Hepatic stellate cell (primary cell): Measurements from ENCODE around the gene GAB2.

ENCODE experiments used
- DNase-seq: peaks from one replicate; pipeline ENCODE4 v3.0.0; 2011; ENCODE audit warnings: low spot score

Gene GAB2

DNA sequence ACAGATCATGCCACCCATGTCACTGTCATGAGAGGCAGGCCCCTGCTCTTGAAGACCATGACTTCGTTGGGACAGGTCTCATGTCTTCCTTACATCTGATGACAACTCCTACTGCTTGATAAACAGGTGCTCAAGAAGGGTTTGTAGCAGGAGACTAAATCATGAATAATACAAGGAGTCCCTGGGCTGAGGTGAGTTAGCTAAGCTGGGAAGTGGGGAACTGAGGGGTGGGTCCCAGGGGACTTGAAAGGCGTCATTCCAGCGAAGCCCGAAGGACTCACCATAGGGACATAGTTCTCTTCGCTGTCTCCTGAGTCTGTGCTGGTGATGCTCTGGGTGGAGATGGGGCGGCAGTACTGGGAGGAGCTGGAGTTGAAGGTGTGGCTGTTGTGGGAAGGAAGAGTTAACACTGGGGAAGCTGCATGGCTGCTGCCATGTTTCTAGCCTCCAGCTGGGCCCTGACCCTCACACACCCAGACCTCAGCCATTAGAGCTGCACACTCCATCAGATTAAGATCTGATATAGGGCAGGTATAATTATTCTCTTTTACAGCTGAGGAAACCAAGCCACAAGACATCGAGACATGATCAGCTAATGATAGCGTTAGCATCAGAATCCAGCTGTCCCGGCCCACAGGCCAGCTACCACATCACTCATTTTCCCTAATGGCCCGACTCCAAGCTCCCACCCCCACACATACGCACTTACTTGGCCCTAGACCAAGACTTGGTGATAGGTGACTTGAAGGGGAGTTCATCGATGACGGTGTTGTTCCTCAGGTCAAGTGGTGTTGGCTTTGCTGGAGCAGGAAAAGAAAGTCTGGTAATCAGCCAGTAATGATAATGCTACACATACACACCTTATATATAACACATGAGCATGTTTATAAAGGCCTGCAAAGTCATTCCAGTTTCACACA lies 196.0 kb downstream of the GAB2 start:
- DNase-seq, result no peak

DNA sequence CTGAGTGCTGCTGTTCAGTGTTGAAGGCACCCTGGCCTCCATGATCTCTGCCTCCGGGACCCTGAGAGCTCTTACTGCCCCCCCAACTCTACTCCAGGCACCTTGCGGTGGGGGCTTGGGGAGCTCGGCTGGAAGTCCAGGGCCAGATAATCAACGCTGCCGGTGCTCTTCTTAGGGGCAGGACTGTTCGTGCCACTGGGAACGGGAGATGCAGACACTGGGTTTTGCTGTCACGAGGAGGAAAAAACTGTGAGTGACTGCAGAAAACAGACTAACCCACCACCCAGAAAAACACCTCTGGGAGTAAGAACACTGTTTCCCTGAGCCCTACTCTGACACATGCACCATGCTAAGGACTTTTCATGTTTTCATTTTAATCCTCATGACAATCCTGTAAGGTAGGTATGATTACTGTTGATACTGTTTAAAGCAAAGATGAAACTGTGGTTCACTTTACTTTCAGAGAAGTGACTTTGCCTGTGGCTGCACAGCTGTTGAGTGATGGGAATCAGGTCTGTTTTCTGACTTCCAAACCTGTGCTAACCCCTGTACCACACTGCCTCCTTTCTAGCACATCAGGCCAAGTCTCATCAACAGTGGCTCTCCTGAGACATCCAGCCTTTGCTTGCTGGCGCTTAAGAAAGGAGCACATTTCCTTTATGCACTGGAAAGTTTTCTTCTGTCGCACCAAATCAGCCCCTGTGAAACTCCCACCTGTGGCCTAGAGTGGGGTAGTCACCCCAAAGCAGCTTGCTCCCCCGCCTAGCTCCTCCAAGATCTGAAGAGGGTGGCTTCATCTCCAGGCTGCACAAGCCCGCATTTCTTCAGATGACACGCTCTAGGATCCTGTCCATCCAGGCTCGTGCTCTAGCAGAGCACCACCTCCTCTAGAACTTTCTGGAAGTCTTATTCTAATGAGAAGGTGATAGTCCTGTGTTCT lies 197.1 kb downstream of the GAB2 start:
- no peak for DNase-seq

DNA sequence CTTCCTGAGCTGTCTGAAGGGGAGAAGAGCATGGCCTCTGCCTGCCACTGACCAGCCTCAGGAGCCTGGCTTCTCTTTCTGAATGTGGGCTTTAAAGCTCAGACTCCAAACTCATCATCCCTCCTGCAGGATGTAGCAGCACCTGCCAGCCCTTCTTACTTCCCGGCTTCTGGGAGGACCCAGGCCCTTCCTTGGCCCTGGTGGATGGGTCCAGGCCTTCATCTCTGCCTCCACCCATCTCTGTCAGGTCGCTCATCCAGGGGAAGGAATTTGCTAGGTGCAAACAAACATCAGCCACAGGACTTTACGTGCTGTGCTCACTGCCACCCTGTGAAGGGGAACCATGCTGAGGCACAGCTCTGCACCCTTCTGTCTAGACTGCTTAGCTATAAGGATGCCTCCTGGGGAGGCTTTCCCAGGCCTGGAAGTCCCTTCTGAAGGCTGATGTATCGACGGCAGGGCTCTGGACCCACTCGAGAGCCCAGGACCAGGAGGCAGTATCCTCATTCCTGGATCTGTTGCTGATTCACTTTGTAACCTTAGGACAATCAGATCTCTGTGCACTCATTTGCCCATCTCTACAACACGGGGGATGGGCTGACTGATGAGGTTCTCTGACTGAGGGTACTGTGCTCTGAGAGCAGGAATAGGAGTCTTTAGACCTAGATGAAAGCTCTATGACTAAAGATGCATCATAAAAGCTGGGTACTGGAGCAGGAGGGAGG lies 198.0 kb downstream of the GAB2 start:
- no peak for DNase-seq

DNA sequence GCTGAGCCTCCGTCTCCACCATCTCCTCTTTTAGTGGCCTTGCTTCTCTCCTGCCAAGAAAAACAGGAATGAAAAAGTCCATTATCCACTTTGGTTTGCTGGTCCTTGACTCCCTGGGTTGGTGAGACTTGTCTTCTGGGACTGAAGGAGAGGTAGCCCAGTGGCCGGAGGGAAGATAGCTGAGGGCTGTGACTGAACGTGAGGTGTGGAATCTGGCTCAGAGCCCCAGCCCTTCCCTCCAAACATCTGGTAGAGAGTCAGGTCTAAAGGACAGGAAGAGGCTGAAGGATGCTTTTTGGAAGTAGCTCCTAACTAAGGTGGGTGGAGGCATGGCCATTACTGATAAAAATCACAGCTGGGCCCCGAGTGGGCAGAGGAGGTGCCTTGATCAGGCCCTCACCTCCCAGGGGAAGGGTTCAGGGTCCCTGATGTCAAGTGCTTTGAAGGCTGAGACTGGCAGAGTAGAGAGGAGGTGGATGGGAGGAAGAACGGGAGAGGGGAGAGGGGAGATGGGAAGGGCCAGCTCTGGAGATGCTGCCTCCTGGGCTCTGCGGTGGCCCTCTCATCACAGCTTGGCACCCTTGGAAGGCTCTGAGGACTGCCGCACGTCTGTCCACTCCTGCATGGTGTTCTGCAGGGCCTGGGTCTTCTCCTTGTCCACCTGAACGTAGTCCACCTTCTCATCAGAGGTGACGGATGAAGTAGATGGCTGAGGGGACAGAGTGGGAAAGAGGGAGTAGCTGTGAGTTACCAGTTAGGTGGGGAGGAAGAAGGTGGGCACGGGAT lies 198.7 kb downstream of the GAB2 start:
- no peak for DNase-seq

DNA sequence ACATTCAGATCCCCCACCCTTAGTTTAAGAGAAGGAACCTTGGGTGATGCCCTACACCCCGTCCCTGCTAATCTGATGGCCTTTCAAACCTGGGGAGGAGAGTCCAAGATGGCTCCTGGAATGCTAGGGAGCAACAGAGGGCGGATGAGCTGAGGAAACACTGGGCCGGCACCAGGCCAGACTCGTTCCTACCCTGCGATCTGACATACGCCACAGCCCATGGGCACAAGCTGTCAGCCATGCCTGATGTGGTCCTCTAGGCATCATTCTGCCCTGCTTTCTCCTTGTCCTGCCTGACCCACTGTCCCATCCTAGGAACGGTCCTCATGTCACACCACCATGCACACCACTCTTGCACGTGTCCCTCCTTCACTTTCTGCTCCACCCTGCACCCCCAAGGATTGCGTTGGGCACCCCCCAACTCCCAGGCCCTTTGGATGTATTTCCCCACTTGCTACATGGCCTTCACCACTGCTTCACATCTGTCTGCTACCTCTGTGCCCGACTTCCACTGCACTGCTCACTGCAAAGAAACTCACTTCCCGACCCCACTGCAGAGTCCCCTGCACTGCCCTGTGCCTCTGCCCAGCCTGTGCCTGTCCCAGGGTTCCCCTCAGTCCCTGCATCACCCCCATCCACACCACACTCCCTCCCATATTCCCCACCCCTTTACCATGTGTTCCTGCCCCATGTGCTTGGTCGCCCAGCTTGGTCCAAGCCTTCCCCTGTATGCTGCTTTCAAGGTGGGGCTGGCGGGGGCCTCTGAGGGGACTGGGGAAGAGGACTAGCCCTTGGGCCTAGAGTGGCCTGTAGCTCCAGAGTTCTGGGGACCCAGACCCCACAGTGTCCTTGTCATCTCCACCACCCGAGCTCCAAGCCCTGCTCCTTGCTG lies 199.7 kb downstream of the GAB2 start:
- DNase-seq, result no peak

DNA sequence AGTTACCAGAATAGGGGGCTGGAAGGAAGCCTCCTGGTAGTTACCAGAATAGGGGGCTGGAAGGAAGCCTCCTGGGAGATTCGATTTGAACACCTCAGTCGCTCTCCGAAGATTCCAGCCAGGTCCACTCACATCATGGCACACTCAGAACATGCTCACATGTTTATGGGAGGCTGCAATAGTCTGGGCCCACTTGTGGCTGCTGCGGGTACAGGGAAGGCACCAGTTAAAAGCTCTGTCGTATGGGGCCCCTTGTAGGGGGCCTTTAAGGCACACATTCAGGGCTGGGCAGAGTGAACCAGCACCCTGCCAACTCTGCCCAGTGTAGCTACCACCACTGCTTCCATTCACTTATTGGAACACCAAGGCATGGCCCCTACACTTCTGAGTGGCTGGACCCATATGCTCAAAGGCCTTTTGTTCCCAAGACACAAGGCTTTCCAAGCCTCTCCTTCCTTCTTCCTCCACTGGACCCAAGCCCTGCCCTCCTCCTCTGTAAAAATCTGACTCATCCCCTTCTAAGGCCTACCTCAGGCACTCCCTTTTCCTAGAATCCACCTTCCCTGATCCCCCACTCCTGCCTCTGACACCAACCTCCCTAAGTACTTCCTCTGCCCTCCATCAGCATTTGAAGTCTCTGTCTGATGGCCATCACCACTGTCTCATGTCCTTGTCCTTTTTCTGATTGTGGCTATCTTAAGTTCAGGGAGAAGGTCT lies 200.9 kb downstream of the GAB2 start:
- DNase-seq, result no peak

DNA sequence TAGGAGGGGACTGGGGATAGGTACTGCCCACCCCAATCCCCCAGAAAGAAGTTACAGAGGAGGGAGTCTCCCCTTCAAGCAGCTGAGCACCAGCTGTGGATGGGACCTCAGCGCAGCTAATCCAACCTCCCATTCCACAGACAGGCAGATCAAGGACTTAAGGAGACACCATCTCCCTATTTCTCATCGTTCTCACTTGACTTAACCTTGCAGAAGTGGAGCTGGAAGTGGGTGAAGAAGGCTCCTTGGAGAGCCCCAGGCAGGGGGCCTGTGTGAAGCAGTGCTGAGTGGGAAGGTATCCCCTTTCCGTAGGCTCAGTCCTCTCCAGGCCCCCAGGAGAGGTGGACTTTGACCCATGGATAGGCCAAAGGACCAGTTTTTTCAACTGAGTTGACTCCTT lies 201.6 kb downstream of the GAB2 start:
- DNase-seq, result no peak

DNA sequence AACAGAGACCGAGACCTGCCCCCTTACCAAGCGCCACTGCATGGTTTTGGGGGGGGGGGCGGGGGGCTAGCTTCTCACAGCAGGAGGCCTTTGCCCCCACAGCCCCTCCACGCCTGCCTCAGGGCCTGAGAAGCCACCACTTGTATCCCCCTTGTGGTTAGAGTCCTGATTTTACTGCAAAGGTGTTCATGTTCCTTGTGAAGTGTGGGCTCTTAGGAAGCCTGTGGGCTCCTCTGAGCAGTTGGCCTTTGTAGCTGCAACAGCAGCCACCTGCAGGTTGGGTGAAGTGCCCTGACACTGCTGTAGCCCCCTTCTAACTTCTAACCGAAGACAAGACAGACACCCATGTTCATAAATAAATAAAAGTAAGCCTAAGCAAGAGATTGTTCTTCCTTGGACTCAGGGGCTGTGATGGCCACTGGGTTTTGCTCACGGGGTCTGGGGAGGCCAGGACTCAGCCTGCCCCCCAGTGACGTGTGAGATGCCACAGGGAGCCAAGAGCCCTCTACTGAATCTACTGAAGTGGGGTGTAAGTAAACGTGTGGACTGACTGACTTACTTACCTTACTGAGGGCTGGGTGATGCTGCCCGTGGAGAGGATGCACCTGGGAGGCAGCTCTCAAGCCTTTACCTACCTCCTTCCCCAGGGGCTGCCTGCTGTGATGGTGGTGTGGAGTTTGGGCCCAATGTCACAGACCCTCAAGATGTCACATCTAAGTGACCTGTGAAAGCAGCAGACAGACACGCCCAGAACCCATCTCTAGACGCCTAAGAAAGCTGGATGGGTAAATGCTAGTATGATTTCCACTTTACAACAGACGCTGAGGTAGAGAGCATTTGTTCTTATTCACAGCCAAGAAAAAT lies 203.1 kb downstream of the GAB2 start:
- no peak for DNase-seq

DNA sequence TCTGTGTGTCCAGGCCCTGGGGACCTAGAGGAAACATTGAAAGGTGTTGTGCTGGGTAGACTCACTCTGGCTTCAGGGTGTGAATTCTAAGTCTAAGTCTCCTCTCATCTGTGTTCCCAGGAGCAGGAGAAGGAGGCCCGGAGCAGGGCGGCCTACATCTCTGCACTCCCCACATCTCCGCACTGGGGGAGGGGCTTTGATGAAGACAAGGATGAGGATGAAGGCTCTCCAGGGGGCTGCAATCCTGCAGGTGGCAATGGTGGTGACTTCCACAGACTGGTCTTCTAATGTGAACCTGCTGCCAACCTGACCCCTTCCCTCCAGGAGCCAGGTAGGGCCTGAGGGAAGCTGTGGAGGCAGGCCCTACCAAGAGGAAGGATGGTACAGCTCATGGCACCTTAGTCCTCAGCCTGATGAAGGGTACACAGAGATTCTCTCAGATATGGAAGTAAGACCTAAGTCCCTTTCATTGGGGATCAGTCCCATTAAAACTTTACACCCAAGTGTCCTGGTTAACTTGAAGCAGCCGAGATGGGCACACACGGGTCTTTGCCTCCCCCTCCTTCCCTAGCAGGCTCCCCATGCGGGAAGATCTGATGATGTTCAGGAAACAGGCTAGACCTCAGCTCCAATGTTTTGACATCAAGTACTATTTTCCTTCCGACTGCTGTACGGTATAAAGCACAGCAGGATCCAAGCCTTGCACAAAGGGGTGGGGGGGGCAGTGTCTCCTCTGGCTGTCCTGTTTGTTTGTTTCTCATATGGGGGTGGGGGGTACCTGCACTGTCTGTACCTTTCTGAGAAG lies 203.9 kb downstream of the GAB2 start:
- DNase-seq, result no peak

DNA sequence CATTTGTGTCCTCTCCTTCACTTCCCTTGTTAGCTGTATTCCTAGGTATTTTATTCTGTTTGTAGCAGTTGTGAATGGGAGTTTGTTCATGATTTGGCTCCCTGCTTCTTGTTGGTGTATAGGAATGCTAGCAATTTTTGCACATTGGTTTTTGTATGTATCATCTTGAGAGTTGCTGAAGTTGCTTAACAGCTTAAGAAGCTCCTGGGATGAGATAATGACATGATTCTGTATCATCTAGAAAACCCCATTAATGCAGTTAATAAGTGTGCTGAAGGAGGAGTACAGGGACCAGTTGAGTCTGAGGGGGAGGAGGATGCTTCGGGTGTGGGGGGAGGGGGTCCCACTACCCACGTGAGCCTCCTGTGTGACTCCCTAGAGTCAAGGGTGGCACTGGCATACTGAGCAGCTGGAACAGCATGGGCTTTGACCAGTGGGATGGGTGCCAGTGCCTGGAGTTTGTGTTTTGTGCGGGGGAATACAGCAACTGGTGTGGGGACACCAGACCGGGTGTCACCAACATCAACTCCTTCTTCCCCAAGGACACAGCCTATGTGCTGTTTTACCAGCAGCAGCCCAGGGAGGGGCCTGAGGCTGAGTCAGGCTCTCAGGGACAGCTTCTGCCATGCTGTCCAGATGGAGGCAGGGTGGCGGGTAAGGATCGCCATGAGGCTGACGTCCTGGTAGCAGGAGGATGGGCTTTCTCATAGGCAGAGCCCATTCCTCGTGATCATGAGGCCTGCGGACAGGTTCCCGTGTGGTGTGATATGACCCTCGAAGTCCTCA lies 204.8 kb downstream of the GAB2 start:
- no peak for DNase-seq

DNA sequence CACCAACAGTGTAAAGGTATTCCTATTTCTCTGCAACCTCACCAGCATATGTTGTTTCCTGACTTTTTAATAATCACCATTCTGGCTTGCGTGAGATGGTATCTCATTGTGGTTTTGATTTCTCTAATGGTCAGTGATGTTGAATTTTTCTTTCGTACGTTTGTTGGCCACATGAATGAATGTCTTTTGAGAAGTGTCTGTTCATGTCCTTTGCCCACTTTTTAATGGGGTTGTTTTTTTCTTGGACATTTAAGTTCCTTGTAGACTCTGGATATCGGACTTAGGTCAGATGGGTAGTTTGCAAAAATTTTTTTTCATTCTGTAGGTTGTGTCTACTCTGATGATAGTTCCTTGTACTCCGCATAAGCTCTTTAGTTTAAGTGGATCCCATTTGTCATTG lies 206.1 kb downstream of the GAB2 start:
- DNase-seq, result no peak

DNA sequence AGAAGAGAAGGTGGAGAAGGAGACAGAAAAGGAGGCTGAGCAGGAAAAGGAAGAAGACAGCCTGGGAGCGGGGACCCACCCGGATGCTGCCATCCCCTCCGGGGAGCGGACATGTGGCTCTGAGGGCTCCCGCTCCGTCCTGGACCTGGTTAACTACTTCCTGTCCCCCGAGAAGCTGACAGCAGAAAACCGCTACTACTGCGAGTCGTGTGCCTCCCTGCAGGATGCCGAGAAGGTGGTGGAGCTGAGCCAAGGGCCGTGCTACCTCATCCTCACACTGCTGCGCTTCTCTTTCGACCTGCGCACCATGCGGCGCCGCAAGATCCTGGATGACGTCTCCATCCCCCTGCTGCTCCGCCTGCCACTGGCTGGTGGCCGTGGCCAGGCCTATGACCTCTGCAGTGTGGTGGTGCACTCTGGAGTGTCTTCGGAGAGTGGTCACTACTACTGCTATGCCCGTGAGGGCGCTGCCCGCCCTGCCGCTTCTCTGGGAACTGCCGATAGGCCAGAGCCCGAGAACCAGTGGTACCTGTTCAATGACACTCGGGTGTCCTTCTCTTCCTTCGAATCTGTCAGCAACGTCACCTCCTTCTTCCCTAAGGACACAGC lies 207.5 kb downstream of the GAB2 start:
- no peak for DNase-seq

DNA sequence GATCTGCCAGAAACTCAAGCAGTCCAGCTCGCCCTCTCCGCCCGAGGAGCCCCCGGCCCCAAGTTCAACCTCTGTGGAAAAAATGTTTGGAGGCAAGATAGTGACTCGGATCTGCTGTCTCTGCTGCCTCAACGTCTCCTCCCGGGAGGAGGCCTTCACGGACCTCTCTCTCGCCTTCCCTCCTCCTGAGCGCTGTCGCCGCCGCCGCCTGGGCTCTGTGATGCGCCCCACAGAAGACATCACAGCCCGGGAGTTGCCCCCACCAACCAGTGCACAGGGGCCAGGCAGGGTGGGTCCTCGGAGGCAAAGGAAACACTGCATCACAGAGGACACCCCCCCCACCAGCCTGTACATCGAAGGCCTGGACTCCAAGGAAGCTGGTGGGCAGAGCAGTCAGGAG lies 208.1 kb downstream of the GAB2 start:
- DNase-seq, result no peak

DNA sequence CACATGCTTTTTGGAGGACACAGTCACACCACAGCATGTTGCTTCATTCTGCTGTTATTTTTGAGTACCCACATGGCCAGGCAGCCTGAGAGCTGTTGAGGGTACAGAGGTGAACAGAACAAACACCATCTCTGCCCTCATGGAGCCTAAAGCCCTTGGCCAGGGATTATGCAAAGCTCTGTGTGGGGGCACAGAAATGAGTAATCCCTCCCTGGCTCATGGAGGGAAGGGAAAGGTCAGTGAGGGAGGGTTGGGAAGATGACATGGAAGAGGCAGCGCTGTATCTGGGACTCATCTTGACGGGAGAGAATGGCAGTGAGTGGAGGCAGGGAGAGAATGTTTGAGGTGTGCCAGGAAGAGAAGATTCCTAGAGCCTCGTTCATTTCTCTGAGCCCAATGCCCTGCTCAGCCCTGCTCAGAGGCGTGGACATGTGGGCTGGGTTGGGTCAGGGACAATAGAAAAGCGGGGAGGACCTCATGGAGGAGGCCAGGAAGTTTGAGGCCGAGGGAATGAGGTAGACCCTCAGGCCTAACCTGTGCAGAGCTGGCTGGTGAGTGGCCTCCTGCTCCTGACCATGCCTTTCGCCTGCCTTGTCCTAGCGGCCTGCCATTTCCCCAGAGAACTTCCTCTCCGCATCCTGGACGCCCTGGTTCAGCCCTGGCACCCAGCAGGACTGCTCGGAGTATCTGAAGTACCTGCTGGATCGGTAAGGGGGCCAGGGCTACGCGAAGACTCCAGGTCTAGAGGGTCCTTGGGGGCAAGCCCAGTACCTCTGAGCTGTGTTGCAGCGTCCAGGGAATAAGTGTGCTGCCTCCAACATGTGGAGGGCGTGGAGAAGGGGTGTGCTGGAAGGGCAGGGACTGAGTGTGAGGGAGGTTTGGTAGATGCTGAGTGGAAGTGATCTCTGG lies 209.1 kb downstream of the GAB2 start:
- no peak for DNase-seq

DNA sequence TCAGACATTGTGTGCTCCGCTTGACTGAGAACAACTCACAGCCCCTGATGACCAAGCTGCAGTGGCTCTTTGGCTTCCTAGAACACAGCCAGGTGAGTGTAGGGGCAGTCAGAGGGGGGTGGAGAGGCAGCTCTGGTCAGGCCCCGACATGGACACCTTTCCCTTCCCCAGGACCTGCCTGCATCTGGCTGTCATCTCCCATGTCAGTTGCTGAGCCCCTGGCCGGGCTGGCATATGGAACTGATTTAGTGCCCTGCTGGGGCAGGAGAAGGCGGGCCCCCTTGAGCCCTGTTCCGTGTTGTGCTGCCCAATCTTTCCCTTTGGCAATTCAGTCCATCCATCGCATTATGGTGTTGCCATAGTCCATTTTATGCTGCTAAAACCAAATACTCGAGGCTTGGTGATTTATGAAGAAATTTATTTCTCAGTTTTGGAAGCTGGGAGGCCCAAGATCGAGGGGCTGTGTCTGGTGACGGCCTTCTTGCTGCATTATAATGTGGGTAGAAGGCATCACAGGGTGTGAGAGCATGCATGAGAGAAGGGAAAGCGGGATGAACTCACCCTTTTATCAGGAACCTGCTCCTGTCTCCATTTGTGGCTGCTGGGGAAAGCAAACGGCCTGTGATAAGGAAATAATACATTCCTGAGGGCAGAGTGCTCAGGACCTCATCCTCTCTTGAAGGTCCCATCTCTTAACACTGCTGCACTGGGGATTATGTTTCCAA lies 209.9 kb downstream of the GAB2 start:
- no peak for DNase-seq
